DMS114 treated with DMSO at 0.1 percent for 48 hours (cell line): Measurements from ENCODE around the gene RAPGEF1.

Experiments
- DNase-seq: peaks from one replicate; lab custom pipeline; 2025; ENCODE audit not compliant: unreplicated experiment; lab: John Stamatoyannopoulos, UW

The RAPGEF1 gene

DNA sequence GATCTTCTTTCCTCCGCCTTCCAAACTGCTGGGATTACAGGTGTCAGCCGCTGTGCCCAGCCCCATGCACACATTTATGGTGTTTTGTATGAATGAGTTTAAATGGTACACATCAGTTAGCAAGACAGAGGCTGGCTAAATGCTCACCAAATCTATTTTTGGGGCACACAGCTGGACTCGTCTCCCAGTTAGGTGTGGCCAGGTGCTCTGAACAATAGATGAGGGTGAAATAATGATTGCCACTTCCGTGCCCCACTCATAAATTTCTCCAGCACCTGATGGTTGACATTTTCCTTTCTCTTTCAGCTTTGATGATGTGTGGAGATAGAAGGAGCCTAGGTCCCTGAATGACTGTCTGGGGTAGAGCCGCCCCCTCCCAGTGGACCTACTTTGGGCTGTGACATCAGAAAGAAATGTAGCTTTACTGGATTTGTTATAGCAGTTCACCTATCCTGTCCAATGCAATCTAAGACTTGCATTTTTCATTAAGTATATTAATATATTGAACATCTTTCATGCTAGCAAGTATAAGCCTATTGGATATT, 8.6 kb upstream of the RAPGEF1 start:
- DNase-seq, result no peak

DNA sequence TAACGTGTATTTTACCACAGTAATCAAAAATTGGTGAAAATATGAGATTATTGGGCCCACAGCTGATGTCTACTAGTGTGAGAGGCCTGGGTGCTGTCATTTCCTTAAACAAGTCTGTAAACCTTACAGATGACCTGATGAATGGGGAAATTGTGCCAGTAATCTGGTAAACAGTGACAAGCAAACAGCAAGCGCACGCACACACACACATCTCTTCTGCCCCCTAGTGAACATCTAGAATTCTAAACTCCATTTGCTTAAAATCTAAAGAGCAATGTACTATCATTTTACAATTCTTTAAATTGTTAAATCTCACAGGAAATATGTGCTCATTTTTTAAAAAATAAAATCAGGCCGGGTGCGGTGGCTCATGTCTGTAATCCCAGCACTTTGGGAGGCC, 7.5 kb upstream of the RAPGEF1 start:
- peak; percentile 44 for DNase-seq

DNA sequence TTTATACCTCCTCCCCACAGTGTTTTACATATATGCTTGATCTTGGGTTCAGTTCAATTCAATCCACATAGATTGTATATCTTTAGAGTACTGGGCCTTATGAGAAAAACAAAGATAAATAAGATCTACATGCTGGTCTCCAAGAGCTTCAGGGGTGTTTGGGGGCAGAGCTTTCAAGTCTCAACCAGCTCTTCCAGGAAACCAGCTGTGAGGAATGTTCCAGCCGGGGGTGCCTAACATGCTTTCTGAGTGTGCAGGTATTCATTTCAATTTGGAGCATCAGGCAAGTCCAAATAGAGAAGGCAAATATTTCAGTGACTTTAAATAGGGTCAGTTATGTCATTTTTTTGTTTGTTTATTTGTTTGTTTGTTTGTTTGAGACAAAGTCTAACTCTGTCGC, 5.7 kb upstream of the RAPGEF1 start:
- no peak for DNase-seq

DNA sequence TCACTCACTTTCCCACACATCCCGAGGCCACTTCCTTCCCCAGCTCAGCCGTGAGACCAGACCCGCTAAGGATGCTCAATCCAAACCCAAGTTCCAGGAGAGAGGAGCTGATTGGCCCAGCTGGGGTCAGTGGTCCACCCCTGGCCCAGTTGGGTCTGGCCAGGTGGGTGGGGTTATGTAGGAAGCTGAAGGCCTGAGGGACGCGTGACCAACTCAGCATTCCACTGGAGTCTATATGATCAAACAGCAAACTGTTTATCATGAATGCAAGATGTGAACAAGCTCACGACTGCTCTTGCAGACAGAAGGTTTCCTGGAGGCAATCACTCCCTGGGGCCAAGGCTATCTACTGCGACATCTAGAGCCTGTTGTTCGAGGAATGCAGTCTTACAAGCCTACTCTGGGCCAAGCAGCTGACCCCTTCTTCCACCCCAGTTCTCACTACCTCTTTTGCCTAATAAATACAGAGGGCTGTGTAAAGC, 4.9 kb upstream of the RAPGEF1 start:
- no peak for DNase-seq

DNA sequence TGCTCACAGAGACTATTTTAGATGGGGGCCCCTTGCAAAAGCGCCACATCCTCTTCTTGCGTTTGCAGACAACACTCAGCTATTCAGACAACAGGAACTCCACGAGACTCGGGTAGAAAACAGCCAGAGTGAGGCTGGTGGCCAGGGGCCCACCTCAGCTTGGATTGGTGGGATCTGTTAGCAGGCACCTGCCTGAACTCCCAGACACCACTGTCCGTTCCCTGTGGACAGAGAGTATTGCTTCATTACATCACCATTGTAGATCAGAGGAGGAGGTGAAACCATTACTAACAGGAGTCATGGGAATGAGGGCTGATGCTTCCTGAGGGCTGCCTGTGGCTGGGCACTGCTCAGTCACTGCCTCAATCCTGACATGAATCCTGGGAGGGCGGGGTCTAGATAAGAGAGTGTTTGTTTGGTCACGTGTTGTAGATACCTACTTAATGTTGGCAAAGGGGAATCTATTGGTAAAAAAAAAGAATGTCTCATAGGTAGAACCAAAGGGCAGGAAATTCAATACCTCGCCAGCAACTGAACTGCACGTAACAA, 4.4 kb upstream of the RAPGEF1 start:
- DNase-seq, result no peak

DNA sequence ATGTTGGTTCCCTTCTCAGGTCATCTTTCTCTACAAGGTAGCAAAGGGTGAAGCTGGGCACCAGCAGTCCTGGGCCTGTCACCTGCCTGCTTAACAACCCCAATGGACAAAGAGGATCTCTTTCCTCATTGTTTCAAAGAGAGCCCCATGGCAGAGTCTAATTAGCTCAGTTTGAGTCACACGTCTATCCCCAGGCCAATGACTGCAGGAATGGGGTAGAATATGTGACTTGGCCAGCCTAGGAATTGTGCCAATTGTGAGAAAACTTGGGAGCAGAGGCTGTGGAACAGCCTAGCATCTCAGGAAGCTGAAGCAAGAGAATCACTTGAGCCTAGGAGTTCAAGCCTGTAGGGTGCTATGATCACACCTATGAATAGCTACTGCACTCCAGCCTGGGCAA, 3.6 kb upstream of the RAPGEF1 start:
- DNase-seq, result no peak

DNA sequence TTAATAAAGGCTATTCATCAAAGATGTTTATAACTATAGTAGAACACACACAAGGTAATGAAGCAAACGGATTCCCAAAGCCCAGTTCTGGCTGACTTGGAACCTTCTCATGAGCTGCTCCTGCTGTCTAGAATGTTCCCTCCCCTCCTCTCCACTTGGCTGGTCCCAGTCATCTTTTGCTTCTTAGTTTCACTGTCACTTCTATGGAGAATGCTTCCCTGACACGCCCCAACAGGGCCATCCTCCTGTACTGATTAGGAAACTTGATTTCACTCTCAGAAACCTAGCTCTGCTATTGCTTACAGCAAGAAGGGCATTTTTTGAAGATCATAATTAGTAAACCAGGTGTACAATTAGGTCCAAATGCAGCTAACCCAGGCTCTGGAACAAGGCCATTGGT, 3.2 kb upstream of the RAPGEF1 start:
- no peak for DNase-seq

DNA sequence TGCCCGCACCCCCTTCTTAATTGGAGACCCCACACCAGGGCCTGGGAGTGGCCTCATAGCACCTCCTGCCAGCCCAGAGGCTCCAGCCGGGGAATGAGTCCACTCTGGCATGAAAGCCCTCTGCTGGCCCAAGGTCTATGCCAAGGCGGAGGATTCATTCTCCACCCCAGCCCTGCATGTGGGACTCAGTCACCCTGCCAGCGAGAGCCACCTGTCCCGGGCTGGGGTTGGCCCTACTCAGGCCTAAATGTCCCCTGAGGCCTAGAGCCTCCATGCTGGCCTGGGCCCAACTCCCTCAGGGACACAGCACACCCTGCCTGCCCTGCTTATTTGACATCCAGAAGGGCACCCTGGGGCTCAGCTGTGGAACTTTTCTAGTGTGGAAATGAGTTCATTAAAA, 1.0 kb upstream of the RAPGEF1 start:
- no peak for DNase-seq

DNA sequence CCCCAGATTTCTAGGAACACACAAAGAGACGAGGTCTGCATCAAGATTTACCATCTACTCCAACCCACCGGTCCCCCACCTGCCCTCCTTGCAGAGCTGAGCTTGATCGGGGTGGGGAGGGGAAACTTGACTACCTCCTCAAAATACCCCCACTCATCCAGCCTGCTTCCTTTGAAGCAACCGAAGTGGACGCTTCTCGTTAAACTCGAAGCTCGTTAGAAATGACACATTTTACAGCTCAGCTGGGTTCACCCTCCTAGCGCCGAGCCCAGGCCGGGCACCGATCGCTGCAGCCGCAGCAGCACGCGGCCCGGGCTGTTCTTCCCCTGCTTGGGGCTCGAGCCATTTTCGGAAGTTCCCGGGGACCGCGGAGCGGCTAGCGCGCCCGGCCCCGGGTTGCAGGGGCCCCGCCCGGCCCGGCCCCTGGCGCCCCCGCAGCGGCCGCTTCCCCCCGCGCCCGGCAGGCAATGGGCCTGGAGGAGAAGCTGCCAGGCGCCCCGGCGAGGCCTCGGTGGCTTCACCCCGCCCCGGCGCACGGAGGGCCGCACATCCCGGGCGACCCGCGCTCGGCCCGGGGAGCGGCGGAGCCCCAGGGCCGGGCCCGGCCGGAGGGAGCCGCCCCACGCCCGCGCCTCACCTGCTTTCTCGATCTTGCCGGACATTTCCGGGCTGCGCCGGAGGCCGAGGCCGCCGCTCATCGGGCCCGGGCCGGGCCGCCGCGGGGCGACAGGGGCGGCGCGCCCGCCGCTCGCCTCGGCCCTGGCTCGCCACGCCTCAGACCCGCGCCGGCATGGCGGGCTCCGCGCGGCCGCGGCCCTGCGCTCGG, 530 bp downstream of the RAPGEF1 start:
- no peak for DNase-seq

DNA sequence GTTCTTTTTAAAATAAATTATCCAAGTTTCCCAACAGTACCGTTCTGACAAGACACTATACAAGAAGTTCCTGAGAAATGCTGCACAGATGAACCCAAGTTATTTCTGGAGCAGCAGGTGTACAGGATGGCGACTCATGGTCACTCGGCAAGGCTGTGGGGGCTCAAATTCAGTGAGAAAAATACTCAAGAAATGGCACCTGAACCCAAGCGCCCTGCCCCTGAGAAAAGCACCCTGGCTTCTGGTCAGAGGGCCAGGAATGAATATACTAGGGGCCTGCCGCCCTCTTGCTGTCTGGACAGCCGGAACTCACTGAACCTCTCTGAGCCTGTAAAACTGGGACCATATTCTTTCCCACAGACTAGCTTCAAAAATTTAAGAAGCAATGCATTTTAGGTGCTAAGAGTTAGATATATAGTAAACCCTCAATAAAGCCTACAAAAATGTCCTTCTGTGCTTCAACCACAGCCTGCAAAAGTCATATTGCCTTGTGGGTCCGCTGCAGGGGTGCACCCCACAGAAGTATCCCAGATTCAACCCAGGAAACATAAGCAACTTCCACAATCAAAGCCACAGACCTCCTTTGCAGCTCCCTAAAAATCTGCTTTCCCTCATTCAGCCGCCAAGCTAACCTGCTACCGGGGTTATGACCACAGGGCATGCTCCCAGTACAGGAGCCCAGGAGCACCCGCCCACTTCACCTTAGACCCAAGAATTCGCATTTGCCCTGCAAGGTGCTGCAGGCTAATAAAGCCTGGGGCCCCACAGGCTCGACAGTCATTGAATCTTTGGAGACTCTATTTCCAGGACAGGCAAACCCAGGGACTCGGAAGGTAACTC, 1.4 kb downstream of the RAPGEF1 start:
- DNase-seq, result no peak

DNA sequence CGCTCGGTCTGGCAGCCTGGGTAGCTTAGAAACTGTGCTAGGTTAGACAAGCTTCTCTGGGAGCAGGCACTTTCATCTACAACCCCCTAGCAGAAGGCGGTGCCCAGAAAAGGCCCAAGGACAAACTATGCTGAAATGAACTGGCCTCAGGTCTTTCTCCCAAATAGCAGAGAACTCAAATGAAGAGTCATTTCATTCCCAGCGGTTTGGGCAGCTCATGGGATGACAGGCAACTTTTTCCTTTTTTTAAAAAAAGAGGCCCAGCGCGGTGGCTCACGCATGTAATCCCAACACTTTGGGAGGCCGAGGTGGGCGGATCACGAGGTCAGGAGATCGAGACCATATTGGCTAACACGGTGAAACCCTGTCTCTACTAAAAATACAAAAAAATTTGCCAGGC, 2.5 kb downstream of the RAPGEF1 start:
- DNase-seq, result no peak

DNA sequence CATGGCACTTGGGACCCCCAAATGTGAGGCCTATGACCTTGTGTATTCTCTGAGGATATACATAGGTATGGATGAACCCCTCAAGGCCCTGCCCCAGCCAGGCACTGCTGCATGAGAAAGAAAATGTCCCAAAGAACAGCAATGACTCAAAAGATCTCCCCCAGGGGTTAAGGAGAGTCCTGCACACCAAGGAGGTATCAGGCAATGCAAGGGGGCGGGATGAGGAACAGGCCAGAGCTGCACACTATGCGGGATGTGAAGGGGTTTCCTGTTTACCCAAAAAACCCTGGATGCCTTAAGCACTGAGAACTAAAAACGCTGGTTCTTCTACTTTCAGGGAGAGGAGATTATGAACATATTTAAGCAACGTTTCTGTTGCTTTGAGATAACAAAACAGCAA, 3.4 kb downstream of the RAPGEF1 start:
- DNase-seq, result no peak

DNA sequence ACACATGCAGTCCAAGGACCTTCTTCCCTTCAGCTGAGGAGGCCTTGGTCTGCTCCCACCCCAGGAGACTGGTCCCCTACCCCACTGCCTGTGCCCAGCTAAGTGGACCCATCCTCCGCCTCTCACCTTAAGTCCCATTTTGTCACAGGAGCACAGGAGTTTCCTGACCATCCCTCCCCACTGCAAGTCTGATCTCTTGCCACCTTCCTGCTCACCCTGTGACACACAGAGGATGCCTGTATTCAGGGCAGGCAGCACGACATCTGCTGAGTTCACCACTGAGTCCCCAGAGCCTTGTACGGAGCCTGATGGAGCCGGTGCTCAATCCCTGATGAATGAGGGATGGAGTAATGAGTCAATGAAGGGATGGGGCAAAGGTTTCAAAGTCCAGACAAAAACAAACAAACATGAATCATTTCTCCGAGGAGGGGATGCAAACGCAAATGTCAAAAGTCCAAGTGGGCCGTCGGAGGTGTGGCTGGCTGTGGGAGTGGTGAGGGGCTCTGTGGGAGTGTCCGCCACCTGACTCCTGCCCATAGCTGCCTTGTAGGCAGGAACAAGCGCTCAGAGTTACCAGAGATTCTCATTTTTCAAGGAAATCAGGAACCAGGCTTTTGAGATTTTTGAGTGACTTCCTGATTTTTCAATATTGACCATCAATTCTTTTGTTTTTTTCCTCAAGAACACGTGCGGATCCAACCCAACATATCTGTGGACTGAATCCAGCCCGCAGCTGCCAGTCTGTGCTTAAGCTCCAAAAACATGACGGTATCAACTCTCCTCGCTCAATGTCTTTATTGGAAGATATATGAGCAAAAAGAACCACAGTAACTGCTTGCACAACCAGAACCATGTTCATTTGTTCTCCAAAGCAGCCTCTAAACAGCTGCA, 4.4 kb downstream of the RAPGEF1 start:
- no peak for DNase-seq

DNA sequence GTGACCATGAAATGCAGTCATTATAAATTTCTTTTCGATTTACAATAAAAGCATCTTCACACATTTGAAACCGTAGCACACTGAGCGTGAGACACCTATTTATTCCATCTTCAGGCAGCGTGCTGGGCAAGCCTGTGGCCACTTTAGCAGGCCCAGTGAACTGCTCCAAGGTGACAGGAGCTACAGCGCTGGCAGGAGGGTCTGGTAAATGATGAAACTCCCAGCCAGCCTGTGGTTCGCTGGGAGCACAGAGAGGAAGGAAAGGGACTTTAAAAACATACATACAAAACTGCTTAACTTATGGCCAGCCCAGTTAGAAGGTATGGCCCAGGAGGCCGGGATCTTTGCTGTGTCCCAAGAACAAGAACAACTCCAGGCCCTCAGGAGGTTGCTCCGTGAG, 5.1 kb downstream of the RAPGEF1 start:
- no peak for DNase-seq

DNA sequence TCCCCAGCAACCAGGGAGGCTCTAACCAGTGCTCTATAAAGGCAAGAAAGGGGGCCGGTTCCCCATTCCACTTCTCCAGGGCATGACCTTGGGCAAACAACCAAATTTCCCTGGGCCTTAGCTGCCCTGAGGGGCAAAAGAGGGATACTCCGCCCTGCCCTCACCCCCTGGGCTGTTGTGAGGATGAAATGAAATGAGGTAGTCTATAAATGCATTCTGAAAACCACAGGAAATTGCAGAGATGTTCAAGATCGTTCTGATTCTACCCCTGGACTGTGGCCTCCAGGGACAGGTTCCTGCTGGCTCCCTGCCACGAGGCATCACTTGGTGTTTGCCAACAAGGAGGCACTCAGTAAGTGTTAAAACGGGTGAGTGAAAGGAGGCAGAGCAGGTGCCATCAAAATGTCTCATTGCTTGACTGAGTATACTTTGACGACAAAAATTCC, 5.7 kb downstream of the RAPGEF1 start:
- DNase-seq, result no peak

DNA sequence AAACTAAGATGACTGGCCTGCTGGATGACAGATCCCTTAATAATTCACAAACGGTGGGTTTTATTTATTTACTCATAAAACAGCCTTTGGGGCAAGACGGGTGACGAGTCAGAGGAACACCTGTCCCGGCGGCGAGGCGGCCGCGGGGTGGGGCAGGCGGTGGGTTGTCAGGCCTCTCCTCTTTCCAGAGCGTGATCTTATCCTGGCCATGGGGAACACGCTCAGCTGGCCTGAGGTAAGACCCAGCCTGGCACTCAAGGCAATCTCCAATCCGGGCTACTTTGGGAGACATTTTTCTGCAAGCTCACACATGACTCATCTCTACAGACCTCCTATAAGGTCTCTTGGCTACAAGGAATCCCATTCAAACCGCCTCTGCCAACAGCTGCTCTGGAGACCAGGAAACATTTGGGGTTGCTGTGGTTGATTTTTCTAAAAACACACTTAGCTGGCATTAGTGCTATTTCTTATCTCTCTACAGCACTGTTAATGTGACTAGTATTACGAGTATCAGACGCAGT, 6.3 kb downstream of the RAPGEF1 start:
- no peak for DNase-seq

DNA sequence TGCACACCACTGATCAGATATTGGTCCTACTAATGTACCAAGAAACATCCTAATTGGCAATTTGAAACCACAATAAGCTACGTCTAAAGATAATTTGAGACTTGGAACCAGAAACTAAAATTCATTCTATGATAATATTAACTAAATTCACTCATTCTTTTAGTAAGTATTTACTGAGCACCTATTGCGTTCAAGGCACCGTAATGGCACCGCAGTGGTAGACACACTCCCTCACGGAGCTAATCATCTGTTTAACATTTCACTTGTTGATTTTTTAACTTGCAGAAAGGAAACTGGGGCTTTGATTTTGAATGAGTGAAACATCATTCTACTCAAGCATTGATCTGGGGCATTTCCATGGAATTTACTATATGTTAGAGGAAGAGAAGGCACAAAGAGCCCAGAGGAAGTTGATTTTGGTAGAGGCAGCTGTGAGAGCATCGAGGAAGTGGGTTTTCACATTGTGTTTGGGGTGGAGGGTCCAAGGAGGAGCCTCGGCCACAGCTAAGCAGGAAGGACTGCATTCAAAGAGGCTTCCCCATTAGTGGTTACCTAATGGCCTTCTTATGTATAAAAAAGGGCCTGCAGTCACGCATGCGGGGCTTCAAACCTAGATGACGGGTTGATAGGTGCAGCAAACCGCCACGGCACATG, 7.1 kb downstream of the RAPGEF1 start:
- DNase-seq, result no peak

DNA sequence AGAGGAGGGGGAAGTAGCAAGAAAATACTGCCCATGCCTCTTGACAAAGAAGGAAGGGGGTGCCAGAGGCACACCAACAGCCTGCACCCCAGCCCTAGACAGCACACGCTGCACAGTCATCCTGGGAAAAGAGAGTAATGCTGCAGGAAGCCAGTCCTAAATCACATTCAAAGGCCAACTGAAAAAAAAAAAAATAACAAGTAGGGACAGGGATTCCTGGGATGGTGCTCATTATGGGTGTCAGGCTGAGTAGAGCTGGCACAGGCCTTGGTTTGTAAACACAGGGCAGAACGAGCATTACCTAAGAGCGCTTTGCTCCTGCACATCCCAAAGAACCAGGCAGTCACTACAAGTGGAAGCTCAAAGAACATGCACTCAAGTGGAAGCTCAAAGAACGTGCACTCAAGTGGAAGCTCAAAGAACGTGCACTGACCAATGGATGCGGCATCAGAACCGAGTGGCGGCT, 7.8 kb downstream of the RAPGEF1 start:
- no peak for DNase-seq

DNA sequence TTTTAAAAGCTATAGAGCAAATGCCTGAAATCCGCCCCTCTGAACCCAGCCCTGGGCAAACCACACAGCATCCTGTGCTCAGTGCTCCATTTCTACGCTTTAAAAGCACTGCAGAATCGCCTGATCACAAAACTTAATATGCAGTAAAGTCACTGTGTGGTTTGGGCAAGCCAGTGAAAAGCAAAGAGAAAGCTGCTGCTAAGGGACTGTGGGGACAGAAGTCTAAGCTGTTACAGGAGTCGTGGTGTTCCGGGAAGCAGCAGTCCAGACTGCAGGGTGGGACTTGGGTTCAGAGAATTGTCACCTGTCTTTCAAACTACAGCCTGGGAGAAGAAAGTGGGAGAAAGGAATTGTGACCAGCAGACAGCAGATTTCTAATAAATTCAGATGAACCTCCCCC, 8.2 kb downstream of the RAPGEF1 start:
- DNase-seq, result no peak

DNA sequence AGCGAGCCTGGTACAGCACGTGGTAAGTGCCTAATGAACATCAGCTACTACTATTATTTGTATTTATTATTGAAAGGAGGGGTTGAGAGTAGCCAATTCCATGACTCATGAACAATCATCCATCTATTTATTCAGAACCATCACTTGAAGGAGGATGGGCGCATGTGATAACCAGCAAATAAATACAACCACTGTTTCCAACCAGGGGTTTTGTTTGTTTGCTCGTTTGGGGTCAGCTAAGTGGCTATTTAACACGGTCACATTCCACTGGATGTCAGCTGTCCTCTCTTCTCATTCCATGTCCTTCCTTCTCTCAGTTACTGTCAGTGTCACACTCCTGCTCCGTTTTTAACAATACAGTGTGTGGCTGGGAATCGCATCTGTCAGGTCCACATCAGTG, 8.6 kb downstream of the RAPGEF1 start:
- no peak for DNase-seq
